OCI-LY7 (cell line): Measurements from ENCODE around the gene OCRL. TPM values are rescaled to one million over a fixed set of nuclear protein-coding genes. Genes with fewer than 3 reads are reported as not detected.

Experiments used
- BruUV-seq: library from RNA; stranded (reverse); fragments of 400-500 nt; replicated peaks from 2 replicates; lab custom pipeline; 2021; lab: Mats Ljungman, UMichigan
- CTCF ChIA-PET: fragments of 300-600 bp; sonication (Branson Sonifier 250); formaldehyde crosslinking; loops from one replicate; lab custom pipeline; 2022; ENCODE audit warnings: antibody characterized with exemption; ENCODE audit not compliant: unreplicated experiment; lab: Charles Lee
- POLR2A ChIA-PET: fragments of 300-600 bp; sonication (Branson Sonifier 250); formaldehyde crosslinking; loops from one replicate; lab custom pipeline; 2022; ENCODE audit warnings: antibody characterized with exemption; lab: Charles Lee
- DNase-seq: peaks from one replicate; pipeline ENCODE4 v3.0.0-alpha.2; 2015; ENCODE audit warnings: low spot score
- H2AFZ ChIP-seq: fragments of 200-600 bp; sonication (generic), shearing (Covaris generic); 2 replicates; pipeline ENCODE4 v1.6.1; 2014; ENCODE audit warnings: mild to moderate bottlenecking, antibody characterized with exemption, low read length, moderate library complexity
- H3K27ac ChIP-seq: fragments of 200-600 bp; sonication (generic); 2 replicates; pipeline ENCODE4 v1.5.1; 2014; ENCODE audit warnings: mixed run types, low read depth, mild to moderate bottlenecking, moderate library complexity, low read length, inconsistent platforms; ENCODE audit not compliant: poor library complexity, severe bottlenecking
- H3K36me3 ChIP-seq: fragments of 200-600 bp; sonication (generic); 2 replicates; pipeline ENCODE4 v1.6.1; 2014; ENCODE audit warnings: mild to moderate bottlenecking, antibody characterized with exemption, low read length, moderate library complexity, mixed read lengths; ENCODE audit not compliant: insufficient read depth
- H3K4me1 ChIP-seq: fragments of 200-600 bp; sonication (generic); 2 replicates; pipeline ENCODE4 v1.5.1; 2014; ENCODE audit warnings: mild to moderate bottlenecking, low read length; ENCODE audit not compliant: insufficient read depth, poor library complexity, severe bottlenecking
- H3K4me2 ChIP-seq: fragments of 200-600 bp; sonication (generic); 2 replicates; pipeline ENCODE4 v1.6.1; 2014; ENCODE audit warnings: mild to moderate bottlenecking, low read length
- H3K4me3 ChIP-seq: fragments of 200-600 bp; sonication (generic); 2 replicates; pipeline ENCODE4 v1.5.1; 2014; ENCODE audit warnings: mild to moderate bottlenecking, low read depth, low read length; ENCODE audit not compliant: poor library complexity, severe bottlenecking
- H3K79me2 ChIP-seq: fragments of 200-600 bp; sonication (generic); 2 replicates; pipeline ENCODE4 v1.6.1; 2016; ENCODE audit warnings: low read depth, mild to moderate bottlenecking, low read length, moderate library complexity, mixed read lengths; ENCODE audit not compliant: insufficient read depth
- H3K9me2 ChIP-seq: fragments of 200-600 bp; sonication (generic); 2 replicates; pipeline ENCODE4 v1.6.1; 2016; ENCODE audit warnings: mild to moderate bottlenecking, low read length, mixed read lengths; ENCODE audit not compliant: insufficient read depth
- H3K9me3 ChIP-seq: fragments of 200-600 bp; sonication (generic); 2 replicates; pipeline ENCODE4 v1.6.1; 2014; ENCODE audit warnings: mild to moderate bottlenecking, mixed run types, low read length, mixed read lengths
- H4K20me1 ChIP-seq: fragments of 200-600 bp; sonication (generic); 2 replicates; pipeline ENCODE4 v1.6.1; 2014; ENCODE audit warnings: mild to moderate bottlenecking, antibody characterized with exemption, low read length, moderate library complexity, mixed read lengths; ENCODE audit not compliant: insufficient read depth
- EZH2phosphoT487 ChIP-seq: fragments of 200-600 bp; sonication (generic); IDR thresholded peaks from 2 replicates; pipeline ENCODE4 v1.6.1; 2018; ENCODE audit warnings: low read depth, borderline replicate concordance, mild to moderate bottlenecking, mixed run types, antibody characterized with exemption, low read length, moderate library complexity, mixed read lengths
- intact Hi-C: fragments of 100-400 bp; cut with micrococcal nuclease; formaldehyde crosslinking; loops from one replicate; pipeline ENCODE4 v1.10.0; 2022; ENCODE audit not compliant: unreplicated experiment
- total RNA-seq, 2 experiments: library from RNA; depleted of rRNA in 1 of 2; stranded (reverse); fragments of >200 nt in 1 of 2; shearing (Covaris generic) in 1 of 2; gene quantifications; 2 replicates each; pipeline ENCODE4 v1.2.3, GENCODE V29; 2014 to 2022
- TF ChIP-seq, protein P1 (sequence below): fragments of 200-600 bp; sonication (generic); conservative IDR thresholded peaks from 2 replicates; pipeline ENCODE4 v1.5.1; 2014; ENCODE audit warnings: mild to moderate bottlenecking, antibody characterized with exemption, low read length, moderate library complexity, mixed read lengths

The OCRL gene
- total RNA-seq, 2 experiments from 2014 or later = 3.1 to 6.7 TPM

DNA sequence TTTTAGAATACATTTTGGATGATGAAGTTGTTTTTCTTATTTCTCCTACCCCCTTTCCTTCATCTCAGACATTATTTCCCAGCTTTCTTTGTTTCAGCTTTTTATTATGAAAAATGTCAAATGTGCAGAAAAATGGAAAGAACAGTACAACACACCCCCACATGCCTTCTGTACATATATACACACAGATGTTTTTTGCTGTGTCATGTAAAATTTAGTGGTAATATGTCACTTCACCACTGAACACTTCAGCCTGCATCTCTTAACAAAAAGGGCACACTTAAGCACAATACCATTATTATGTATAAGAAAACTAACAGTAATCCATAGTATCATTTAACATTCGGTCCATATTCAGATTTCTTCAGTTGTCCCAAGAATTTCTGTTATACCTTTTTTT, 37.8 kb downstream of the OCRL start:
- H3K27ac ChIP-seq = no peak overlapping the region

DNA sequence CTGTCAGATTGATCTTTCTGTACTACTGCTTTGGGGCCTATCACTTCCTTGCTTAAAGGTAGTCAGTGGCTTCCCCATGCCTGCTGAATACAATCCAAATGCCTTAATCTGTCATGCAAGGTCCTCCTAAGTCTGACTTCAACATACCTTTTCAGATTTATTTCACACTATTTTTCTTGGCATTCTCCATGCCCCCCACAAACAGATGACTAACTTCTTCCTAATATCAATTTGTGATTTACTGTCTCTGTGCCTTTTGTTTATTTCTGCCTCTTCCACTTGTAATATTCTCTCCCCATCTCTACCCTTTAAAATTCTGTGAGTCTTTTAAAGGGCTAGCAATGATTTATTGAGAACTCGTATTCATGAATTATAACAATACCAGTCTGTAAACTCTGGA, 41.8 kb downstream of the OCRL start:
- BruUV-seq = no TSS peak
- Histone ChIP-seq H2AFZ (no peak overlapping the region), H3K9me3 (no peaks in the 10 kb centered on the region), H3K4me3 (no peak overlapping the region), H3K27ac (no peak overlapping the region), H3K36me3 (peaks cover 17% of the 10 kb centered on the region), H3K4me2 (no peak overlapping the region), H4K20me1 (no peaks in the 10 kb centered on the region), H3K9me2 (no peaks in the 10 kb centered on the region), H3K79me2 (no peaks in the 10 kb centered on the region), H3K4me1 (no peaks in the 10 kb centered on the region)
- ChIA-PET POLR2A (no interaction called here), CTCF (no interaction called here)
- no peak for TF ChIP-seq EZH2phosphoT487
- TF ChIP-seq, protein P1, sequence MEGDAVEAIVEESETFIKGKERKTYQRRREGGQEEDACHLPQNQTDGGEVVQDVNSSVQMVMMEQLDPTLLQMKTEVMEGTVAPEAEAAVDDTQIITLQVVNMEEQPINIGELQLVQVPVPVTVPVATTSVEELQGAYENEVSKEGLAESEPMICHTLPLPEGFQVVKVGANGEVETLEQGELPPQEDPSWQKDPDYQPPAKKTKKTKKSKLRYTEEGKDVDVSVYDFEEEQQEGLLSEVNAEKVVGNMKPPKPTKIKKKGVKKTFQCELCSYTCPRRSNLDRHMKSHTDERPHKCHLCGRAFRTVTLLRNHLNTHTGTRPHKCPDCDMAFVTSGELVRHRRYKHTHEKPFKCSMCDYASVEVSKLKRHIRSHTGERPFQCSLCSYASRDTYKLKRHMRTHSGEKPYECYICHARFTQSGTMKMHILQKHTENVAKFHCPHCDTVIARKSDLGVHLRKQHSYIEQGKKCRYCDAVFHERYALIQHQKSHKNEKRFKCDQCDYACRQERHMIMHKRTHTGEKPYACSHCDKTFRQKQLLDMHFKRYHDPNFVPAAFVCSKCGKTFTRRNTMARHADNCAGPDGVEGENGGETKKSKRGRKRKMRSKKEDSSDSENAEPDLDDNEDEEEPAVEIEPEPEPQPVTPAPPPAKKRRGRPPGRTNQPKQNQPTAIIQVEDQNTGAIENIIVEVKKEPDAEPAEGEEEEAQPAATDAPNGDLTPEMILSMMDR = no peak
- no peak for DNase-seq
- intact Hi-C loops = no loop called here

More for the DNA sequence above, 37.8 kb downstream of the OCRL start:
- no peak for TF ChIP-seq EZH2phosphoT487
- TF ChIP-seq, protein P1 = no peak
- ChIA-PET POLR2A (no interaction called here), CTCF (no interaction called here)
- Histone ChIP-seq H3K4me3 (no peak overlapping the region), H3K4me1 (no peaks in the 10 kb centered on the region), H3K9me2 (no peaks in the 10 kb centered on the region), H3K79me2 (no peaks in the 10 kb centered on the region), H2AFZ (no peak overlapping the region), H3K36me3 (peaks cover 33% of the 10 kb centered on the region), H3K4me2 (no peak overlapping the region), H3K9me3 (no peaks in the 10 kb centered on the region), H4K20me1 (no peaks in the 10 kb centered on the region)
- DNase-seq = no peak
- no TSS peak for BruUV-seq
- intact Hi-C loops = no loop called here

DNA sequence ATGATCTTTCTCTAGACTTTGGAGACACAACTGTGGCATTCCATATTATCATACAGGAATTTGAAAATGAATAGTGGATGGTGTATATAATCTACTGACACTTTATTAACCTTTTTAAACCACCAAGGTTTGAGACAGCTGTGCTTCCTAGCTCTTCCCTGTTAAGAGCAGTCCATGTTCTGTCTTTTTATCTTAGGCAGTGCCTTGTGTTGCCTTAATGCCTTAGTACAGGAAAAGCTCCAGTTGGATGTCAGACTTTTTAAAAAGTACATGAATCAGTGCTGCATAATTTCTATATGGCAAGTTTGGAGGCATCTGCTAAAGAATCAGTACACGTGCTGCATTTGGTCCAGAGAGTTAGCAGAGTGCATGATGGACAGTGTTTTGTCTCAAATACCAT, 45.1 kb downstream of the OCRL start:
- intact Hi-C loops = no loop called here
- no peaks in the 10 kb centered on the region for H3K4me1 ChIP-seq
- no peak for DNase-seq
- no peak overlapping the region for H3K4me2 ChIP-seq
- TF ChIP-seq, protein P1 = no peak
- TF ChIP-seq EZH2phosphoT487 = no peak
- no peak overlapping the region for H2AFZ ChIP-seq
- H3K9me3 ChIP-seq = no peaks in the 10 kb centered on the region
- no TSS peak for BruUV-seq
- no peaks in the 10 kb centered on the region for H3K79me2 ChIP-seq
- H3K9me2 ChIP-seq = no peaks in the 10 kb centered on the region
- CTCF ChIA-PET = no interaction called here
- no peaks in the 10 kb centered on the region for H4K20me1 ChIP-seq
- H3K4me3 ChIP-seq = no peak overlapping the region
- no peaks in the 10 kb centered on the region; the same call in 1 of the 2 replicates for H3K36me3 ChIP-seq
- no peak overlapping the region for H3K27ac ChIP-seq
- POLR2A ChIA-PET = no interaction called here
